Measurements from ENCODE around the gene KRTAP10-4. TPM values are rescaled to one million over a fixed set of nuclear protein-coding genes. Genes with fewer than 3 reads are reported as not detected.

The KRTAP10-4 gene
- total and polyA plus RNA-seq, 2 experiments from 2014 or later: not detected

GRCh38 chr21:44572959-44573583, 458 bp upstream of the KRTAP10-4 start (continued):
- TF ChIP-seq ZNF462 (CRISPR knock-in tag; IDR thresholded peaks at IDR 0.05) (no peak), NANOG (IDR thresholded peaks at IDR 0.05; ENCODE audit: borderline replicate concordance) (no peak), ZNF114 (CRISPR knock-in tag; IDR thresholded peaks at IDR 0.05) (no peak), STAT1 (IDR thresholded peaks at IDR 0.05; ENCODE audit: unreplicated experiment) (no peak), JUNB (IDR thresholded peaks at IDR 0.05; ENCODE audit: unreplicated experiment) (no peak), CTCF (conservative IDR thresholded peaks at IDR 0.05; ENCODE audit: low read depth in 2 of 2) (no peak), ETS1 (IDR thresholded peaks at IDR 0.05) (no peak)

Measured in GM23338 (cell line).